ENCODE measurements around the gene CATSPER3. TPM values are rescaled to one million over a fixed set of nuclear protein-coding genes. Genes with fewer than 3 reads are reported as not detected.
A peak's percentile ranks its signal among the peaks of the same experiment; 100 is the strongest.

Gene CATSPER3
- total RNA-seq, 1 experiment from 2014 or later: 0.40 TPM

- Histone ChIP-seq H3K4me1 (ENCODE audit: insufficient read depth, low read length) (no peaks in the 10 kb centered on the region), H2AFZ (ENCODE audit: low read length) (no peak overlapping the region), H3K79me2 (ENCODE audit: low read length) (no peaks in the 10 kb centered on the region), H3K4me3 (ENCODE audit: low read length) (no peak overlapping the region), H4K20me1 (ENCODE audit: low read length) (no peaks in the 10 kb centered on the region), H3F3A (ENCODE audit: low read length, unreplicated experiment) (no peaks in the 10 kb centered on the region), H3K9ac (ENCODE audit: low read length) (no peak overlapping the region), H3K27ac (ENCODE audit: low read length) (no peak overlapping the region), H3K9me2 (replicated peaks; ENCODE audit: low read length) (no peaks in the 10 kb centered on the region), H3K4me2 (ENCODE audit: low read length) (no peak overlapping the region), H3K9me3 (ENCODE audit: low read length) (no peaks in the 10 kb centered on the region), H3K36me3 (ENCODE audit: low read depth, low read length) (no peaks in the 10 kb centered on the region), H3K27me3 (ENCODE audit: low read length) (no peaks in the 10 kb centered on the region)
- intact Hi-C loops (cut with micrococcal nuclease): loop anchor here (1.0 kb wide), 1 partner anchor 177 kb away; no protein-coding TSS in a partner anchor
- DNase-seq (peak; percentile 16), ATAC-seq (peak; percentile 59)
- TF ChIP-seq CTCF (conservative IDR thresholded peaks at IDR 0.05; ENCODE audit: low read depth, low read length): peak; percentile 48
- no peak for TF ChIP-seq EZH2 (IDR thresholded peaks at IDR 0.05; ENCODE audit: low read length, unreplicated experiment)
- ChIA-PET CTCF (interaction anchor here (0.5 to 0.6 kb wide), 2 partner anchors 192 to 421 kb away, joined by 3 read pairs; no protein-coding TSS in a partner anchor), POLR2A (ENCODE audit: unreplicated experiment) (no interaction called here)
- BruUV-seq (replicated peaks): no TSS peak
Measured at GRCh38 chr5:135010502-135011354, 43.0 kb downstream of the CATSPER3 start.

GRCh38 chr5:135011355-135012032, 43.8 kb downstream of the CATSPER3 start:
- no peaks in the 10 kb centered on the region for H3K79me2 ChIP-seq (ENCODE audit: low read length)
- no peak overlapping the region for H3K27ac ChIP-seq (ENCODE audit: low read length)
- H3F3A ChIP-seq (ENCODE audit: low read length, unreplicated experiment): no peaks in the 10 kb centered on the region
- POLR2A ChIA-PET (ENCODE audit: unreplicated experiment): no interaction called here
- no peak for TF ChIP-seq EZH2 (IDR thresholded peaks at IDR 0.05; ENCODE audit: low read length, unreplicated experiment)
- TF ChIP-seq EZH2phosphoT487 (IDR thresholded peaks at IDR 0.05; ENCODE audit: borderline replicate concordance, low read length): no peak
- no peak for TF ChIP-seq CTCF (conservative IDR thresholded peaks at IDR 0.05; ENCODE audit: low read depth, low read length)
- H3K4me2 ChIP-seq (ENCODE audit: low read length): no peak overlapping the region
- no peaks in the 10 kb centered on the region for H3K27me3 ChIP-seq (ENCODE audit: low read length)
- no peaks in the 10 kb centered on the region for H3K4me1 ChIP-seq (ENCODE audit: insufficient read depth, low read length)
- no peak for DNase-seq
- H2AFZ ChIP-seq (ENCODE audit: low read length): no peak overlapping the region
- no peaks in the 10 kb centered on the region for H4K20me1 ChIP-seq (ENCODE audit: low read length)
- BruUV-seq (replicated peaks): no TSS peak
- H3K9me3 ChIP-seq (ENCODE audit: low read length): no peaks in the 10 kb centered on the region
- intact Hi-C loops (cut with micrococcal nuclease): loop anchor here (1.0 kb wide), 1 partner anchor 176 kb away; no protein-coding TSS in a partner anchor
- no peak overlapping the region for H3K4me3 ChIP-seq (ENCODE audit: low read length)
- no peak overlapping the region for H3K9ac ChIP-seq (ENCODE audit: low read length)
- CTCF ChIA-PET: interaction anchor here (0.5 to 0.6 kb wide), 2 partner anchors 193 to 420 kb away, joined by 3 read pairs; no protein-coding TSS in a partner anchor
- H3K36me3 ChIP-seq (ENCODE audit: low read depth, low read length): no peaks in the 10 kb centered on the region
- no peaks in the 10 kb centered on the region for H3K9me2 ChIP-seq (replicated peaks; ENCODE audit: low read length)
- no peak for ATAC-seq

All from PC-3 (cell line).